HG03064 (cell line): ENCODE data around the gene TMEM92.
"Not testable (repeated sequence)": the region's sequence is repeated elsewhere in the genome, so short reads cannot be mapped to it uniquely, and the experiment has no call there.

Source experiments
- ATAC-seq: cut with Tn5 transposase; IDR thresholded peaks from one replicate; pipeline ENCODE4 v1.9.1; 2021; ENCODE audit warnings: low read depth; ENCODE audit not compliant: unreplicated experiment

TMEM92 gene

DNA sequence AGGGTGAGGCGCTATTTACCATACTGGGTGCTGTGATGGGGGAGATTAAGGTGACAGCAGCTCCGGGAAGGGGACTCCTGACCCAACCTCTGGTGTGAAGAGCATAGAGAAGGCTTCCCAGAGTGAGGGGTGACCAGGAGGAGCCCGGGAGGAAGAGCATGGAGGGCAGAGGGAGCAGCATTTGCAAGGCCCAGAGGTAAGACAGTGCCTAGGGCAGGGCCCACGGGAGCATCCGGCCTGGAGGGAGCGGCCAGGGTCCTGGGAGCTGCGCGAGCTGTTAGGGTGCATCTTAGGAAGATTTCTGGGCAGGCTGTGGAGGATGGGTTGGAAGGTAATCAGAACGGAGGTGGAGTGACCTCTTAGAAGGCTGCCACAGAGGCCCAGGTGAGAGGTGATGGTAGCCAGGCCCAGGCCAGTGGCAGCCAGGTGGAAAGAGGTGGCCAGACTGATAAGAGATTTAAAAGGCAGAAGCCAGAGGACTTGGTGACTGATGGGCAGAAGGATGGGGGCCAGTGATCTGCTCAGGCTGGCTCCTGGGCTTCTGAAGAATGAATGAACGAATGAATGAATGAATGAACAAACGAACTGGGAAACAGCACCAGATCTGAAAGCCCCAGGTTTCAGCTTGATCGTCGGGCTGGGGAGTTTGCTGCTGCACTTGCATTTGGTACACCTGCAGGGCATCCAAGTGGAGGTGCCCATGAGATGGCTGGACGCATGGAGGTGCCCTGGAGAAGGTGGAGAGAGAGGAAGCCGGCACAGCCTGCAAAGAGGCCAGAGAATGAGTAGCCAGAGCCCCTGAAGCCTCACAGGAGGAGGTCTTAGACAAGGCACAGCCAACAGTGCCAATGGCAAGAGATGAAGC, 13.0 kb upstream of the TMEM92 start:
- no peak for ATAC-seq

DNA sequence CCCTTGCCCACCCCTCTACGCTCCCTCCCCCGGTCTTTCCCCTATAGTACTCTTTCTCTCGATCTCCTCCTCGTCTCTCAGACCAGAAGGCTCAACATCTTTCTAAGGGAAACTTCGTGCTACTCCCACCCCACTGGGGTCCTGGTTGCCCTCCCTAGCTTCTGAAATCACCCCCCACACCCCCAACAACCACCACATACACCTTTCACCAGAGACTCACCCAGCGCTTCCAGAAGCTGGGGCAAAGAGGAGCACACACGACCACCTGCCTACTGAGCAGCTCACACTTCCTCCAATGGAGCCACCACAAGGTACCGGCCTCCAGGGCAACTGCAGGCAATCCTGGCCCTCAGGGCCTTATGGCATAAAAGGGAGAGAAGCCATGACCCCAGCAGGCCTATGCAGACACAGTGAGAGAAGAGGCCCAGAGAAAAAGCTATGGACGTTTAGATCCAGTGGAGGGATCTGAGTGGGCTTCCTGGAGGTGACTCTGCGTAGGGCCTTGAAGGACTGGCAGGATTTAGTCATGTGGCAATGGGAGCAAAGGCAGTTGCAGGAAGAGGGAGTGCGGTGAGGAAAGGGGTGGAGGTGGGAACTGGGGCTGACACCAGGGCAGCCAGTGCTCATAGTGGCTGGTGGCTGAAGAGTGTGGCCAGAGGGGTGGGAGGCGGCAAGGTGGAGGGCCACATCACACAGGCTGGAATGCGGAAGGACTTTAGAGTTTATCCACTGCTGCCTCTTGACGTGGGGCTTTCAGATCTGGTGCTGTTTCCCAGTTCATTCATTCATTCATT, 12.1 kb upstream of the TMEM92 start:
- ATAC-seq, result no peak

DNA sequence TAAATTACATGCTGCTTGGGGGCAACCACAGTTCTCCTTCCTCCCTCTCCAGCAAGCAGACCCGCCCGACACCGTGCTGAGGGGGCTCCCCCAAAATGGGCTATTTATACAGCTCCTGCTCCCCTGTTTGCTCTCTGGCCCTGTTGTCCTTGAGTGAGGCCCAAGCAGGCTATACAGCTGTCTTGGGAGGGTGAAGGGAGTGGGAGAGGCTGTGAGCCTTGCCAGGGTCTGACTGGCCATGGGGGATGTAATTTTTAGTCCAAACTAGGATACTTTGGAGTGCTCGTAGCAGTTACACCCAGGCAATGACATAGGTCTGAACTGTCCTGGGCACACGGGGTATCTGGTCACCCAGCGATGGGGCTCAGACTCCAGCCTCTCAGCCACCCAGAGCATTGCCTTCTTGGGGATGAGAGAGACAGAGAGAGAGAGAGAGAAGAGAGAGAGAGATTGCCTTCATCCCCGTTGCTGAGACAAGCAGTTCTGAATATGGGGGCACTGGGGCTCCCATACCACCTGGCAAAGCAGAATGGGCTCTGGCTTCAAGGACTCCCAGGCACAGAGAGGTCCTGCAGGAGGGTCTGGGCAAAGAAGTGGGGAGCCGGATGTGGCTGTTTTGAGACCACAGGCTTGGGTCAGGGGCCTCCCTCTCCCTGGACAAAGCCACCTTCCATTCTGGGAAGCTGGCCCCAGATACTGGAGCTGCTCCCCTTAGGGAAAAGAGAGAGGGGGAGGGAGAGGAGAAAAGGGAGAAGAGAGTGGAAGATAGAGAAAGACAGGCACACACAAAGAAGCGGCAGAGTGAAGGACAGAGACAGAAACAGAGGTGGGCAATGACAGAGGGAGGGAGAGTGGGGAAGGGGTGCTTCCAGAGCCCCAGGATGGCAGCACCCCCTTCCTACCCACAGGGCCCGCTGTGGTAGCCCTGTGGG, 10.7 kb upstream of the TMEM92 start:
- ATAC-seq, result no peak

DNA sequence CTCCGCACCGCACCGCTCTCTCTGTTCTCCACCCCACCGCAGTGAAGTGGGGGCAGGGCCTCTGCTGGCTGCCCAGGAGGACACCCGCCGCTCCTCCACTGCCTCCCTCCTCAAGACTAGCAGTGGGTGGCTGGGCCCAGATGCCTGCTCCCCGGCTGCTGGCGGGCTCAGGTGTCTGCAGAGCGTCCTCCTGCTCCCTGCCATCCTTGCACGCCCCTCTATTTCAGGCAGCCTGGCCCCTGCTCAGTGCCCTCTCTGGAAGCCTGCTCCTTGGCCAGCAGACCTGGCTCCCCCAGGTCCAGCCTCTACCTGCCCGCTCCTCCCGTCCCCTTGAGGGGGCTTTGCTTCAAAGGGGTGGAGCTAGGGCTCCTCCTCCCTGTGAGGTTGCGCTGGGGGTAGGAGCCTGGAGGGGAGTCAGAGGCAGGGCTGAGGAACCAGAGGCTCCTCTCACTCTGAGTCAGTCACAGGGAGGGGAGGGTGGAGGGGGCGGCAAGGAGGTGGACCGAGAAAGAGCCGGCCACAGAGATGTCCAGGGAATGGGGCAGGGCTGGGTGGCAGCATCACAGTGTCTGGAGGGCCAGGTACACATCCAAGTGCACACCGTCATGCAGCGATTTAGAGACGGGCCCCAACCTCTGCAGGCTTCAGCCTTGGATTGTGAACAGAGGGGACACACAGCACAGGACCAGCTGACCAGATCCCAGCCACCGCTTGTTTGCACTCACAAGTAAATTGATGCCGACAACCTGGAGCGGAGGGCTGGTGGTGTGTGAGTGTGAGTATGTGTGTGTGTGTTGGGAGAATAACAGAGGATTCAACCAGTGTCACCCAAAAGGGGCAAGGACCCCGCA, 9.8 kb upstream of the TMEM92 start:
- ATAC-seq, result no peak

DNA sequence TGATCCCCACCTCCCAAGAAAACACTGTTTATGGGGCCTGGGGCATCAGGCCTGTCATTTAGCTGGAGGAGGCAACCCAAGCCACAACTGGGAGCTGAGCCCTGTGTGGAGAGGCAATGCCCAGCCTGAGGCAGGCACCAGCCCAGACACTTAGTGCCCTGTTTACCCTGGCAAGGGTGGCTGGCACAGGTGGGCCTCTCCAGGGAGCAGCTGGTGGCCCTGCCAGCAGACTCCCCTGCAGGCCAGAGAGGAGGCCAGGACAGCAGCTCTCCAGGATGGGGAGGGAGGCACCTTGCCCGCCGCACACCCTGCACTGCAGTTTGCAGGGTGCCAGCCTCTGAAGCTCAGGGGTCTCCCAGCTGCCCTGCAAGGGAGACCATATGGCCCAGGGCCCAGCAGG, 9.1 kb upstream of the TMEM92 start:
- no peak for ATAC-seq

DNA sequence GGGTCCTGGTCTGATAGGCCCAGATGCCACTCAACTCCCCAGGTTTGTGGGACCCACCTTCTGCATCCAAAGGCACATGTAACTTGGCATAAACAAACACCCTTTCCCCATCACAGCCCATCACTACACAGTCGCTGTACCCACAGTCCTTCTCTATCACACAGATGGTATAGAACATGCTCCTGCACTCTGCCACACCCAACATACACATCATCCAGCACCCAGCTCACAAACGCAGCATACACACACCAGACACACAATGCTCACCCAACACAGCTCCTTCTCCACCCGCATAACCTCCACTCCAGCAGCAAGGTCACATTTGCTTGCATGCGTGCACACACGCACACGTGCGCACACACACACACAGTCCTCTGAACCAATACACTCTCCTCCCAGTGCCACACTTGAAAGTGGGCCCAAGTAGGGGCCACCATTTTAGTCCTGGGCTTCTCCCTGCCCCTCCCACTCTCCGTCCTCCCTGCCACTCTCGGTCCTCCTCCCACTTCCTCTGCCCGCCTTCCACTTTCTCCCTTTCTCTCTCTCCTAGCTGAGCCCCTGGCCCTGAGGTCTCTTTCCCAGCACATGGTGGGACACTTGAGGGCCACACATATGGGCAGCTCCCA, 8.5 kb upstream of the TMEM92 start:
- ATAC-seq, result no peak

DNA sequence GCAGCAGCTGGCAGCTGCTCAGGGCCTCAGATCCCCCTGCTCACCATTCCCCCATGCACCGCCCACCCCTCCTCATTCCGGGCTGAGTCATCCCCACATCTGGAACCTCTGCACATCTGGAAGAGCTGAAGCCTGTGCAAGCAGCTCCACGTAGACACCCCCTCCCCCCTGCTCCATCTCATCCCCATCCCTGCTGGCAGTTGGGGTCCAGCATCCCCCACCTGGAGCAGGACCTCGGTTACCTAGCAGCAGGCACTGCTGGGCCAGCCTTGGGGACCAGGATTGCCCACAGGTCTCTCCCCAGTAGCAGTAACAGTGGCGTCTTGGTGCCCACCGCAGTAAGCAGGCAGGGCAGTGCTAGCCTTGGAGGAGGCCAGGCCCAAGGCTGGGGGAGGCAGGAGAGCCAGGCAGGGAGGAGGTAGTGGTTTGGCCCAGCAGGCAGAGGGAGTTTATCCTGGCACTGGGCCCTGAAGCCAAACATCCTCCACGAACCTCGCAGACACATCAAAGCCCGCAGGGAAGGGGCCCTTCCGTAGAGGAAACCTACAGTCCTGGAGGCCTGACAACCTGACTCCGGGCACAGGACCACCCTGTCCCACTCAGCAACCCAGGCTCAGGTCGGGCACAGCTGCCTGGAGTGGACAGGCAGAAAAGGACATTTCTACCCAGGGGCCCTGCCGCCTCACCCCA, 7.7 kb upstream of the TMEM92 start:
- ATAC-seq, result no peak

DNA sequence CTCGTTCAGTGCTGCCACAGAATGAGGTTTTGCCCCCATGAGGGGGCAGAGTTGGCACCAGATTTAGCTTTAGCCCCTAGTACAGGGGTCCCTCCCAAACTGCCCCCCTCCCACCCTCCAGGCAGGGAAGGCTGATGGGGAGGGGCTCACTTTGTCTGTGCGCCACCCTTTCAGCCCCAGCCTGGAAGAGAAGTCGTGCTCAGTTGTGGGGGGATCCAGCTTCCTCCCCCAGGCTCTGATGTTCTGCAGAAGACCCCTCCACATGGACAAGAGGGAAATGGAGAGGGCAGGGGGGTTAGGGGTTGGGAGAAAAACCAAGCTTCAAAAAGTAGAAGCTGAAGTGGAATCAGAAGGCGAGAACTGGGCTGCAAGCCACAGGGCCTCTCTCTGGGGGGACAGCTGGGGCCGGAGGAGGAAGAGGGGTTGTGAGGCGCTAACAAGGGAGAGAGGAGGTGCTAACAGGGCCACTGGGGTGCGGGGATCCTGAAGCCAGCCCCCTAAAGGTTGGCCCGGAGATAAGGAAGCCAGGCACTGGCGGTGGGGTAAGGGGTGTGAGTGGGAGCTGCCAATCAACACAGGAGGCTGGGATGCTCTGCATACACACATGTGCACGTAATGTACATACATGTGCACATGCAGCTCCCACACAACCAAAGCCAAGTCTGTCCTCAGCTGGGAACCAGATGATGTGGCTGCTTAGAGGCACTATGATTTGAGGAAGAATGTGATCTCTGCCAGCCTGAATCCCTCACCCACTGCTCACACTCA, 7.0 kb upstream of the TMEM92 start:
- no peak for ATAC-seq

DNA sequence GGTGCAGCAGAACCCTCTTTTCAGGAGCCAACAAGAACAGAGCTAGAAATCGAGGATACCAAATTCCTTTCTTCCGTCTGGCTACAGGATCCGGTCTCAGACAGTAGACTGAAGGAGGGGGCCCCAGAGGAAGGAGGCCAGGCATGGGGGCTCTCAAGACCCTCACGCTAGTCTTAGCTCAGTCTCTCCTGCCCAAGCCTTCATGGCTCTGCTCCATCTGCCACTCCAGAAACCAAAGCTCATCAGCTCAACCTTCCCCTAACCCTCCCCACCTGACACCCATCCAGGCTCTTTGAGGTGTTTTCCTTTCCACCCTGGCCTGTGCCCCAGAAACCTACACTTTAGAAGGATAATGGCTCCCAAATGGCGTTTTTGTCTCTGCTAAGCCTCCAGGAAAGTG, 6.2 kb upstream of the TMEM92 start:
- ATAC-seq, result no peak

DNA sequence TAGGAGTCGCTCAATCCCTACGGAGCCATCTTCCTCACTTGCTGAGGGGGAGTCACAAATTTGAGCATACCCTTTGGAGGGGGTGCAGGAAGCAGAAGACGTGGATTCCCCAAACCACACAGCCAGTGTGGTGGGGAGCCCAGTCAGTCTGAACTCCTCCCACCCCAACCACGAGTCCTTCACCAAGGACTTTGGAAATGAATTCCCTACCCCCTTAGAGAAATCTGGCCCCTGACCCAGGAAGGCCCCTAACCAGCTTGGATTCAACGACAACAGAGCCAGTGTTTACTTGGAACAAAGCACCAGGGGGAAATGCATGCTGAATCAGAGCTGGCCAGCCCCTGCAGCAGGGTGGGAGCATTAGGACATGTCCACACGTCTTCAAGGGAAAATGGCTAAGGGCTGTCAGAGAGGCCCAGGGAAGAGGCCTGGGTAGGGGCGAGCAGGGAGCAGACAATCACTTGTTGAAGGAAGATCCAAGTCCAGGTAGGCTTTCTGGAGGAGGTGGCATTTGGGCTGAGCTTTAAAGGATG, 5.5 kb upstream of the TMEM92 start:
- no peak for ATAC-seq

DNA sequence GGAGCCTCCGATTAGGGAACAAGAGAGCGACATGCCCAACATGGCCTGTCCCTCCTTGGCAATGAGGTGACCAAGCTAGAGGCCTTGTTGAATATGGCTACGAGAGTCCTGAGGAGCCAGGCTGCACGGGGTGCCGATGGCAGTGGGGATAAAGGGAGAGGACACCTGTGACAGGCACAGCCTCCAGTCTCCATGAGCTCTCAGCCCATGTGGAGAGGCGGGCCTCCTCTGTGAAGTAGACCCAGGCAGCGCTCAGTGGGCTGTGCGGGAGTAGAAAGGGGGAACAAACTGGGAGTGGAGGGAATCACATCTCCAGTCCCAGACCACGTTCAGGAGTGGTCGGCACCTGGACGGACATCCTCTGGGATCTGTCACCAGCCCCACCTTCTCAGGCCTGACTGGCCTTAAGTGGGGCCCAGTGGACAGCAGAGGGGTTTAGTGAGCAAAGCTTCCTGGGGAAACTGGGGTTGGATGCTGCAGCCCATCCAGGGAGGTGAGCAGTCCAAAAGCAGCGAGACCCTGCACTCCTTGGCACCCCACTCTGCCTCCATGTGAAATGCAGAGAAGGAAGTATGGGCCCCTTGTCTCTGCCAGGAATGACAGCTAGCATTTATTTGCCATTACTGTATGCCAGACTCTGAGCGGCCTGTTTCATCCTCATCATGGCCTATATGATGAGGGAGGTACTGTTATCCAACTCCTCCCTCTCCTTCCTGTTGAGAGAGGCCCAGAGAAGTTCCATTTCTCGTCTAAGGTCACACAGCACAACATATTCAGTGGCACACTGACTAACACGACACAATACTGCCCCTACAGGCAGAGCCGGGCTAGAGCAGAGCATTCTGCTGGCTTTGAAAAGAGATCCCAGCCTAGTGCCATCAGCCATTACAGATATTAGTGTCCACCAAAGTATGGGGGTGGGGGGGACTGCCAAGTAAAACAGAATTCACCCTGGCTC, 4.5 kb upstream of the TMEM92 start:
- ATAC-seq, result no peak

DNA sequence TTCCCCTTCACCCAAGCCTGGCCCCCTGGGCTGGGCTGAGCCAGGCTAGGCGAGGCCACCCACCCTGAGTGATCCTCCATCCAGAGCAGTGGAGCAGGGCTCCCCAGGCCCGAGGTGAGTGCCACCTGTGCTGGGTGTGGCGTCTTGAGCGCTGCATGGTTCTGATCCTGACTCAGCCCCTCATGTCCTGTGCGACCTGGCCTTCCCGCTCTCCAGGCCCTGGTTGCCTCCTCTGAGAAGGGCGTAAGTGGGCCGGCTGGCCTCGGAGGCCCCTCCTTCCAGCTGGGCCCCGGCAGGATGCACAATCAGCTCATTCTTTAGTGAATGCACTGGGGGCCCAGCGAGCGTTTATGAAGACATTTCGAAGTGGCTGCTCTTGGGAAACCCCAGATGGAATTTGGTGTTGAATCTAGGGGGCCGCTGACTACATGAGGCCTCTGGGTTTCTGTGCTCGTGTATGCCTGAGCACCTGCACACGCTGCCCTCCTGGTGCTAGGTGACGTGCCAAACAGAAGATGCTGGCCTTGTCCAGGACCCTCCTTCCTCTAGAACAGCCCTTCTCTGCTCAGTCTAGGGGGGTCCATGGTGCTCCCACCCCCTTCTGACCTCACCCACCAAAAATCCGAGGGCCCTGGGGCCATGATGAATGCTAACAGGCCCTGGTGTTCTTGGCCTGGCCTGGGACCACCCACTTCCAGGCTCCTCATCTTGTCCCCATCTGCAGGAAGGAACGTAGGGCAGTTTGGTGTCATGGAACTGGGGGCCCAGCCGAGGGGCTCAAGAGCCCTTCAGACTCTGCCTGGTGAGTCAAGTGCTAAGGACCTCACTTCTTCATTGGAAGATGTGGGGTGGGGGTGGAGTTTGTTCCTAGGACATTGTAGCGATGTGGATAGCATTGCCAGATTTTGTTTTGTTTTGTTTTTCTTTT, 3.6 kb upstream of the TMEM92 start:
- no peak for ATAC-seq

DNA sequence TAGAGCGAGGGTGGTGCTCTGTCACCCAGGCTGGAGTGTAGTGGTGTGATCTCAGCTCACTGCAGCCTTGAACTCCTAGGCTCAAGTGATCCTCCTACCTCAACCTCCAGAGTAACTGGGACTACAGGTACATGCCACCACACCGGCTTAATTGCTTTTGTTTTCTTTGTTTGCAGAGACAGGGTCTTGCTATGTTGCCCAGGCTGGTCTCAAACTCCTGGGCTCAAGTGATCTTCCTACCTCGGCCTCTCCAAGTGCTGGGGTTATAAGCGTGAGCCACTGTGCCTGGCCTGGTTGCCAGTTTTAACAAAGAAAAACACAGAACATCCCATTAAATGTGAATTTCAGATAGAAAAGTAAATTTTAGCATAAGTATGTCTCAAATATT, 2.9 kb upstream of the TMEM92 start:
- not testable (repeated sequence) for ATAC-seq

DNA sequence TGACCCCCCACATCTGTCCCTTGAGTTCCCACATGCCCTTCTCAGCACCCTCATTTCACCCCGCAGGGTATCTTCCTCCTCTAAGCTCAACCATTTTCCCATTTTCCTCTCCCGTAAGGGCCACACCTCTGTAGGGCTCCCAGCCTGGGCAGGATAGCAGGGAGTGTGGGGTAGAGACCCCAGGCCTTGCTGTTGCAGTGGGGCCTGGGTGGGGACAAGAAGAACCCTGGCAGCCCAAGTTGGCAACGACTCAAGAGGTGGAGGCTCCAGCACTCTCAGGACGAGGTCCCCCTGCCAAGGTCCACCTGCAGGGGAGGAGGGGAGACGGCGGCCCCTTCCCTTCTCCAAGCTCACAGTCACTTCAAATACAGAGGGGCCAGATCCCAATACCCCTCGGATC, 2.0 kb upstream of the TMEM92 start:
- no peak for ATAC-seq

DNA sequence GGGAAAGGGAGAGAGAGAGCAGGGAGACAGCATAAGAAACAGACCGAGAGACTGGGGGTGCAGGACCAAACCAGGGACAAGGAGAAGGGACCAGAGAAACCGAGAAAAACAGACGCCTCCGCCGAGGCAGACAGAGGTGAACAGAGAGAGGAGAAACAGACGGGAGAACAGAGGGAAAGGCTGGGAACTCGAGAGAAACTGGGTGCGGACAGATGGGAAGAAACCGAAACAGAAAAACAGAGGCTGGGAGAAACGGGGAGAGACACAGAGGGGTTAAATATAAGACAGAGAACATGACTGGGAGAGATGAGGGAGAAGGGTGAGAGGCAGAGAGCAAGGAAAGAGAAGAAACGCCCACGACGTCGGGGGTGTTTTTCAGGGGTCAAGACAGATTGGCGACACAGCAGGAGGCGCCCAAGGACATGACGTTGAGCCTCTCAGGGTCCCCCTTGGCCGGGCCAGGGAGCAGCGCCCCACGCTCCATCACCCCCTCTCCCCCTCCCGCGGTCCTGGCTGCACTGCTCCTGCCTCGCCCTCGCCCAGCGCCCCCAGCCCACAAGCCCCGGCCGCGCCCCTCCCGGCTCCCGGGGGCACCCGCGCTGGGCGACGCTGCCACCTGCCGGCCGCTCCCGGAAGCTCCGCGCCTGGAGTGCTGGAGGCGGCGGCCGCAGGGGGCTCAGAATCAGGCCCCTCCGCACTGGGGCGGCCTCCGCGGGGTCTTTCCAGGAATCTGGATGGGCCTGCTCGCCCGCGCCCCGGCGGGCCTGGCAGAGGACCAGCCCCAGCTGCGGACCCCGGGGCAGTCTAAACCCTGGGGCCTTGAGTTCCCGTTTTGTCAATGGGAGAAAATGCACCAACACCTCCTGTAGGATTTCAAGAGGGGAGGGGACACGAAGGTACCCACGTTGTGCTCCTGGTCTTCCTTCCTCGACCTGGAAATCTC, 1.3 kb upstream of the TMEM92 start:
- ATAC-seq, result no peak
